B cell (primary cell): ENCODE measurements around the gene CACNG1. TPM values are rescaled to one million over a fixed set of nuclear protein-coding genes. Genes with fewer than 3 reads are reported as not detected.

Experiments
- ATAC-seq: fragments of 200-7000 bp; cut with Tn5 transposase; one replicate; pipeline ENCODE4 v1.10.0; 2021; ENCODE audit warnings: low read depth, mild to moderate bottlenecking, moderate number of reproducible peaks, moderate library complexity
- CTCF ChIA-PET: fragments of 350-600 bp; sonication (Branson Sonifier 250); formaldehyde crosslinking; loops from one replicate; lab custom pipeline; 2021; ENCODE audit warnings: antibody characterized with exemption, inconsistent platforms; lab: Charles Lee
- POLR2A ChIA-PET: fragments of 350-600 bp; sonication (Branson Sonifier 250); formaldehyde crosslinking; loops from one replicate; lab custom pipeline; 2021; ENCODE audit warnings: antibody characterized with exemption; lab: Charles Lee
- DNase-seq: peaks from one replicate; pipeline ENCODE4 v3.0.0; 2013
- H2AFZ ChIP-seq: 2 replicates; pipeline ENCODE4 v1.6.1; 2012; ENCODE audit warnings: mild to moderate bottlenecking, low read depth, low read length; ENCODE audit not compliant: insufficient read depth, poor library complexity, severe bottlenecking
- H3K27ac ChIP-seq, 2 donors: 1 replicate in 1 of 2; 2 replicates in 1 of 2; pipeline ENCODE4 v1.5.1; 2012 to 2013; ENCODE audit warnings: low read length in 2 of 2, mild to moderate bottlenecking in 2 of 2, moderate library complexity in 1 of 2
- H3K27me3 ChIP-seq, 4 experiments: fragments of 200-600 bp in 1 of 4; sonication (generic) in 1 of 4; replicated peaks in 1 of 4; 1 replicate in 2 of 4; 2 replicates in 2 of 4; pipeline versions ENCODE4 v1.6.1 to v1.7.0; 2013 to 2016; ENCODE audit warnings: low read length in 3 of 4, mild to moderate bottlenecking in 2 of 4, mixed read lengths in 1 of 4, moderate library complexity in 1 of 4; ENCODE audit not compliant: insufficient read depth in 4 of 4, control insufficient read depth in 3 of 4; ENCODE audit errors: control extremely low read depth in 1 of 4
- H3K36me3 ChIP-seq, 2 experiments: replicated peaks in 1 of 2; 1 replicate in 1 of 2; 2 replicates in 1 of 2; pipeline versions ENCODE4 v1.6.1 to v1.7.1; 2013; ENCODE audit warnings: low read length in 1 of 2; ENCODE audit not compliant: insufficient read depth in 2 of 2, control insufficient read depth in 1 of 2; ENCODE audit errors: control extremely low read depth in 1 of 2, extremely low read depth in 1 of 2
- H3K4me1 ChIP-seq, 2 donors: fragments of 200-600 bp in 1 of 2; sonication (generic) in 1 of 2; 1 replicate in 1 of 2; 2 replicates in 1 of 2; pipeline versions ENCODE4 v1.5.1 to v1.6.1; 2013 to 2017; ENCODE audit warnings: low read length in 2 of 2; ENCODE audit not compliant: control insufficient read depth in 2 of 2, insufficient read depth in 2 of 2
- H3K4me2 ChIP-seq: replicated peaks from 2 replicates; pipeline ENCODE3; 2012; ENCODE audit warnings: mild to moderate bottlenecking, low read depth, low read length; ENCODE audit not compliant: poor library complexity, severe bottlenecking
- H3K4me3 ChIP-seq, 5 experiments: fragments of 200-600 bp in 1 of 5; sonication (generic) in 1 of 5; 1 replicate in 3 of 5; 2 replicates in 2 of 5; pipeline versions ENCODE4 v1.5.1 to v1.7.0; 2011 to 2016; ENCODE audit warnings: low read length in 4 of 5, mild to moderate bottlenecking in 4 of 5, low read depth in 2 of 5, control low read depth in 1 of 5, moderate library complexity in 1 of 5; ENCODE audit not compliant: insufficient read depth in 1 of 5; ENCODE audit errors: control extremely low read depth in 1 of 5, extremely low read depth in 1 of 5
- H3K79me2 ChIP-seq: fragments of 200-600 bp; sonication (generic); one replicate; pipeline ENCODE4 v1.6.0; 2016; ENCODE audit warnings: low read length; ENCODE audit not compliant: control insufficient read depth, insufficient read depth
- H3K9ac ChIP-seq: fragments of 200-600 bp; sonication (generic); 2 replicates; pipeline ENCODE4 v1.6.1; 2017; ENCODE audit warnings: mild to moderate bottlenecking, low read length, moderate library complexity
- H3K9me3 ChIP-seq, 3 donors: one replicate each; pipeline versions ENCODE4 v1.6.1 to v1.7.1; 2013; ENCODE audit warnings: low read length in 2 of 3; ENCODE audit not compliant: control insufficient read depth in 2 of 3, insufficient read depth in 1 of 3; ENCODE audit errors: control extremely low read depth in 1 of 3
- H4K20me1 ChIP-seq: 2 replicates; pipeline ENCODE4 v1.6.0; 2012; ENCODE audit warnings: mild to moderate bottlenecking, low read length; ENCODE audit not compliant: insufficient read depth, control insufficient read depth, poor library complexity, severe bottlenecking
- H3K27ac Mint-ChIP-seq: one replicate; pipeline ENCODE4 v1.8.0; 2021; ENCODE audit warnings: mixed read lengths
- H3K27me3 Mint-ChIP-seq: one replicate; pipeline ENCODE4 v1.8.0; 2021; ENCODE audit warnings: mixed read lengths
- H3K4me1 Mint-ChIP-seq: one replicate; pipeline ENCODE4 v1.8.0; 2021; ENCODE audit warnings: mixed read lengths
- H3K4me3 Mint-ChIP-seq: one replicate; pipeline ENCODE4 v1.8.0; 2021; ENCODE audit warnings: mixed read lengths
- H3K9me3 Mint-ChIP-seq: one replicate; pipeline ENCODE4 v1.8.0; 2022; ENCODE audit warnings: mixed read lengths; ENCODE audit not compliant: insufficient read depth
- EZH2 ChIP-seq: IDR thresholded peaks from 2 replicates; pipeline ENCODE4 v1.6.1; 2012; ENCODE audit warnings: borderline replicate concordance, low read depth, mild to moderate bottlenecking, moderate library complexity, low read length; ENCODE audit not compliant: insufficient read depth, poor library complexity, severe bottlenecking
- WGBS: methylation state at CpG from one replicate; pipeline ENCODE4 v1.1.5; 2013; ENCODE audit warnings: missing lambda C conversion rate; ENCODE audit not compliant: insufficient coverage; 5-methylcytosine and 5-hydroxymethylcytosine counted together
- intact Hi-C: fragments of 100-400 bp; cut with micrococcal nuclease; formaldehyde crosslinking; loops from one replicate; pipeline ENCODE4 v1.10.0; 2022
- polyA plus RNA-seq: library from polyadenylated mRNA; depleted of rRNA; stranded (reverse); fragments of >200 nt; gene quantifications from 2 replicates; pipeline ENCODE4 v1.2.3, GENCODE V29; 2012
- total RNA-seq, 2 donors: library from RNA; stranded (reverse); fragments of 120-200 nt in 1 of 2; gene quantifications; 1 replicate in 1 of 2; 2 replicates in 1 of 2; pipeline versions ENCODE4 v1.2.3 to v1.2.4, GENCODE V29; 2013 to 2022
- TF ChIP-seq, protein P1 (sequence below): fragments of 200-600 bp; IDR thresholded peaks from one replicate; pipeline ENCODE4 v1.8.0; 2022; ENCODE audit warnings: antibody characterized with exemption, mild to moderate bottlenecking

The CACNG1 gene
- total and polyA plus RNA-seq, 2 donors (not counting 1 experiment from before 2014, with no cell fraction given), result not detected

GRCh38 chr17:67059372-67059771 is 15.0 kb downstream of the CACNG1 start:
- no peak for TF ChIP-seq EZH2
- TF ChIP-seq, protein P1, sequence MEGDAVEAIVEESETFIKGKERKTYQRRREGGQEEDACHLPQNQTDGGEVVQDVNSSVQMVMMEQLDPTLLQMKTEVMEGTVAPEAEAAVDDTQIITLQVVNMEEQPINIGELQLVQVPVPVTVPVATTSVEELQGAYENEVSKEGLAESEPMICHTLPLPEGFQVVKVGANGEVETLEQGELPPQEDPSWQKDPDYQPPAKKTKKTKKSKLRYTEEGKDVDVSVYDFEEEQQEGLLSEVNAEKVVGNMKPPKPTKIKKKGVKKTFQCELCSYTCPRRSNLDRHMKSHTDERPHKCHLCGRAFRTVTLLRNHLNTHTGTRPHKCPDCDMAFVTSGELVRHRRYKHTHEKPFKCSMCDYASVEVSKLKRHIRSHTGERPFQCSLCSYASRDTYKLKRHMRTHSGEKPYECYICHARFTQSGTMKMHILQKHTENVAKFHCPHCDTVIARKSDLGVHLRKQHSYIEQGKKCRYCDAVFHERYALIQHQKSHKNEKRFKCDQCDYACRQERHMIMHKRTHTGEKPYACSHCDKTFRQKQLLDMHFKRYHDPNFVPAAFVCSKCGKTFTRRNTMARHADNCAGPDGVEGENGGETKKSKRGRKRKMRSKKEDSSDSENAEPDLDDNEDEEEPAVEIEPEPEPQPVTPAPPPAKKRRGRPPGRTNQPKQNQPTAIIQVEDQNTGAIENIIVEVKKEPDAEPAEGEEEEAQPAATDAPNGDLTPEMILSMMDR, result no peak
- Histone ChIP-seq H3K4me1 (peaks cover 0 to 8% of the 10 kb centered on the region in 2 donors), H3K36me3 (no peaks in the 10 kb centered on the region), H3K79me2 (no peaks in the 10 kb centered on the region), H3K27me3 (no peaks in the 10 kb centered on the region), H2AFZ (no peak overlapping the region), H3K4me3 (no peak overlapping the region), H3K27ac (no peak overlapping the region), H3K9ac (no peak overlapping the region), H3K4me2 (no peak overlapping the region), H4K20me1 (no peaks in the 10 kb centered on the region), H3K9me3 (peaks cover 0 to 11% (median 0%) of the 10 kb centered on the region in 3 donors)
- no peak overlapping the region for H3K4me3 Mint-ChIP-seq
- no peaks in the 10 kb centered on the region for H3K27me3 Mint-ChIP-seq
- H3K4me1 Mint-ChIP-seq, result peaks cover 6% of the 10 kb centered on the region
- WGBS, result 97% methylated on average over 6 of the region's 6 CpGs
- intact Hi-C loops, result no loop called here
- ATAC-seq (no peak), DNase-seq (no peak)
- CTCF ChIA-PET, result no interaction called here
- POLR2A ChIA-PET, result no interaction called here
- H3K27ac Mint-ChIP-seq, result no peak overlapping the region
- H3K9me3 Mint-ChIP-seq, result no peaks in the 10 kb centered on the region

DNA sequence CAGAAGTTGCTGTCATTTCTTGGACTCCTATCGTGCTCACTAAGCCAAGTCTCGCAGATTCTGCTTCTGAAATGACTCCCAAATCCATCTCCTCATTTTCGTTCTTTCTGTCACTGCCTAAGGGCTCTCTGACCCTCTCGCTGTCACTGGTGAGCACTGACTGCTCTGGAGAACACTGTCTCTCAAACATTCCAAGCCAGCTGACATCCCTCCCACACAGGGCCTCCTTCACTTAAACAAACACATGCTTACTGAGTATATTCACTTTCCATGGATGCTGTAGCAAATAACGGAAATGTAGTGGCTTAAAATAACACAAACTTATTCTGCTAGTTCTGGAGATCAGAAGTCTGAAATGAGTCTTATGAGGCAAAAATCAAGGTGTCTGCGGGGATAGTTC is 18.8 kb downstream of the CACNG1 start:
- no peak for ATAC-seq
- Histone ChIP-seq H3K27ac (no peak overlapping the region), H3K9me3 (no peaks in the 10 kb centered on the region), H3K27me3 (no peaks in the 10 kb centered on the region), H4K20me1 (no peaks in the 10 kb centered on the region), H2AFZ (no peak overlapping the region), H3K4me1 (no peaks in the 10 kb centered on the region), H3K9ac (no peak overlapping the region), H3K4me2 (no peak overlapping the region), H3K4me3 (no peak overlapping the region), H3K79me2 (no peaks in the 10 kb centered on the region), H3K36me3 (peaks cover 0 to 2% of the 10 kb centered on the region in 2 experiments)
- no peak overlapping the region for H3K4me3 Mint-ChIP-seq
- ChIA-PET CTCF (no interaction called here), POLR2A (no interaction called here)
- no peaks in the 10 kb centered on the region for H3K27me3 Mint-ChIP-seq
- no peaks in the 10 kb centered on the region for H3K9me3 Mint-ChIP-seq
- H3K27ac Mint-ChIP-seq, result no peak overlapping the region
- 95% methylated on average over 5 of the region's 6 CpGs for WGBS
- TF ChIP-seq, protein P1, result no peak
- TF ChIP-seq EZH2, result no peak
- intact Hi-C loops, result no loop called here
- DNase-seq, result no peak
- no peaks in the 10 kb centered on the region for H3K4me1 Mint-ChIP-seq
